GM10266 (cell line): ENCODE results near the gene COL19A1.

Experiments
- DNase-seq: peaks from one replicate; pipeline ENCODE4 v3.0.0; 2012; ENCODE audit errors: extremely low spot score
- CTCF ChIP-seq: IDR thresholded peaks from 2 replicates; pipeline ENCODE4 v1.5.1; 2012; ENCODE audit warnings: mild to moderate bottlenecking, low read depth; ENCODE audit not compliant: control insufficient read depth, insufficient read depth; ENCODE audit errors: missing control alignments

Gene COL19A1

GRCh38 chr6:70152786-70153185, 286.4 kb downstream of the COL19A1 start:
- no peak for DNase-seq
- TF ChIP-seq CTCF = no peak

- no peak for DNase-seq
- no peak for TF ChIP-seq CTCF
Observed at GRCh38 chr6:70157086-70157485, 290.7 kb downstream of the COL19A1 start.

GRCh38 chr6:70160276-70160675, 293.9 kb downstream of the COL19A1 start:
- TF ChIP-seq CTCF = no peak
- DNase-seq = no peak

GRCh38 chr6:70162972-70163371, 296.6 kb downstream of the COL19A1 start:
- DNase-seq = no peak
- no peak for TF ChIP-seq CTCF

- no peak for TF ChIP-seq CTCF
- DNase-seq = no peak
Observed at GRCh38 chr6:70163795-70164194, 297.4 kb downstream of the COL19A1 start.

- DNase-seq = no peak
Observed at GRCh38 chr6:70164556-70164955, 298.2 kb downstream of the COL19A1 start.

More at GRCh38 chr6:70164556-70164955, 298.2 kb downstream of the COL19A1 start:
- no peak for TF ChIP-seq CTCF
